ENCODE measurements around the gene MAGEC3. TPM values are rescaled to one million over a fixed set of nuclear protein-coding genes. Genes with fewer than 3 reads are reported as not detected.
"Not testable (repeated sequence)": the region's sequence is repeated elsewhere in the genome, so short reads cannot be mapped to it uniquely, and the experiment has no call there.

The MAGEC3 gene
- not detected for total RNA-seq

DNA sequence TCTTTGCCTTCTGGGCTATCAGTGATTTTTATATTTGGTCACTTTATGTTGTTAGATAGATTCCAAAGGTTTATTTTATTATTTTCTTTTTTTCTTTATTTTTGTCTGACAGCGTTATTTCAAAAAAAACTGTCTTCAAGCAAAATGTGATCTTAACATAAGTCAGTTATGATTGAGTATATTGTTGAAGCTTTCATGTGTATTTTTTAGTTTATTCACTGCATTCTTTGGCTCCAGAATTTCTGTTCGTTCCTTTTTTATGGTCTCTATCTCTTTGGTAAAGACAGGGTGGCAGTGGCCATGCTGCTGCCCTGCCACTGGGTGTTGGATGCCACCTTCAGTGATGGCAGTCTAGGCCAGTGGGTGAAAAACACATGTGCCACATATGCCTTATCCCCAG, at the start of gene MAGEC3:
Gene MAGEC3, plus strand, starts transcription at position 301 of the 400 bp plus-strand sequence. Its CDS starts 0 bp downstream, at position 301.
- CTCF ChIA-PET, result no interaction called here
- POLR2A ChIA-PET, result no interaction called here

DNA sequence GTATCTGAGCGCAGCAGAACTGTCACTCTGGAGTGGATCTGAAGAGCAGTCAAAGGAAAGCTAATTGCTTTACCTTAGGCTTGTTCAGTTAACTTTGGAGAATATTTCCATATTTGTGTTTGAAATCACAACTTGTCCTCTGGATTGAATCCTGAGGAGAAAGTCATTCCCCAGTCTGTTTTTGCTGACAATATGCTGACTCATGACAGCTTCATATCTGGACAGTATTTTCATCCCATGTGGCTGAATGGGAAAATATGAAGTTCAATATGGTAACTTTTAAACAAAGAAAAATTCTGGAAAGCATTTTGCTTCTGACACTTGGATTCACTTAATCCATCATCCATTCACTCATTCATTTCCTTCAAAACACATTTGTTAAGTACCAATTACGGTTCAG, 46.3 kb upstream of the MAGEC3 start:
- ChIA-PET CTCF (no interaction called here), POLR2A (no interaction called here)

DNA sequence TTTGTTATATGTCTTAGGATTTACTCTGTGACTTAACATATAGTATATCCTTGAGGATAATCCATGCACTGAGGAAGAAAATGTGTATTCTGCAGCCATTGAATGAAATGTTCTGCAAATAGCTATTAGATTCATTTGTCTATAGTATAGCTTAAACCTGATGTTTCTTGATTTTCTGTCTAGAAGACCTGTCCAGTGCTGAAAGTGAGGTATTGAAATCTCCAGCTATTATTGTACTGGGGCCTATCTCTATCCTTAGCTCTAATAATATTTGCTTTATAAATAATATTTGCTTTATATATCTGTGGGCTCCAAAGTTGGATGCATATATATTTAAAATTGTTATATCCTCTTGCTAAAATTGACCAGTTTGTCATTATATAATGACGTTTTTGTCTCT, 26.7 kb upstream of the MAGEC3 start:
- POLR2A ChIA-PET, result no interaction called here
- CTCF ChIA-PET, result no interaction called here

GRCh38 chrX:141814213-141814857, 23.8 kb upstream of the MAGEC3 start:
- ChIA-PET POLR2A (no interaction called here), CTCF (no interaction called here)

- ChIA-PET CTCF (no interaction called here), POLR2A (no interaction called here)
Observed at GRCh38 chrX:141815904-141816303, 22.2 kb upstream of the MAGEC3 start.

GRCh38 chrX:141832247-141832646, 5.9 kb upstream of the MAGEC3 start:
- CTCF ChIA-PET, result no interaction called here
- POLR2A ChIA-PET, result no interaction called here

DNA sequence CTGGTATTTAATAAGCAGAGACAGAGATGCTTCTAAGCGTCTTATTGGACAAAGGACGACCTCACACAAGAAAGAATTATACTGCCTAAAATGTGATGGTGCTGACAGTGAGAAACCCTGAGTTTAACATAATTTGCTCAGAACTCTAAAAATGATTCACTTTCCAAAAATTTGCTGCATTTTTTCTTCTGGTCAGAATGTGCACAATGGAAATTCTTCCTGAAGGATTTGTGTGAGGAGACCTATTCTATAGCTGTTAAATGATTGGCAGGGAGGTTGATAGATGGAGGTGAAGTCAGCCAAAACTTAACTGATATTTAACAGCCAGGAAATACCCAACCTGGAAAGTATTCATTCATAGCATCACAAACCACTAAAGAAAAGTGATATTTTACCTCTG, 1.7 kb downstream of the MAGEC3 start:
- POLR2A ChIA-PET, result no interaction called here
- CTCF ChIA-PET, result no interaction called here

GRCh38 chrX:141857479-141857878, 19.4 kb downstream of the MAGEC3 start:
- CTCF ChIA-PET, result no interaction called here
- POLR2A ChIA-PET, result no interaction called here

DNA sequence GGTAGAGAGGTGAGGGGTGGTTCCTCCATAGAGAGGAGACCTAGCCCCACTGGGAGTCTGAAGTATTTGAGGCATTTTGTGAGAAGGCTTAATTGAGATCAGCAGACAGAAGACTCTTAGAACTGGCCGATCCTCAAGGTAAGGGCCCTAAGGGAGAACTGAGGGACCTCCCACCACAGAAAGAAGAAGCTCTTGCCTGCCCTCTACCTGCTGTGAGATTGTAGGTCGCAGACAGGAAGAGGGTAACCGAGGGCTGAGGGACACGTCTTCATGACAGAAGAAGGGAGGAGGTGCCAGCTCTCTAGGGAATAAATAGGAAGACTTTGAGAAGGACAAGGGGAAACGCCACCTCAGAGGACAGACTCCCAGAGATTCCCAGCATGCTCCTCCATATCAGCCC, 41.5 kb downstream of the MAGEC3 start:
- ChIA-PET POLR2A (no interaction called here), CTCF (no interaction called here)

DNA sequence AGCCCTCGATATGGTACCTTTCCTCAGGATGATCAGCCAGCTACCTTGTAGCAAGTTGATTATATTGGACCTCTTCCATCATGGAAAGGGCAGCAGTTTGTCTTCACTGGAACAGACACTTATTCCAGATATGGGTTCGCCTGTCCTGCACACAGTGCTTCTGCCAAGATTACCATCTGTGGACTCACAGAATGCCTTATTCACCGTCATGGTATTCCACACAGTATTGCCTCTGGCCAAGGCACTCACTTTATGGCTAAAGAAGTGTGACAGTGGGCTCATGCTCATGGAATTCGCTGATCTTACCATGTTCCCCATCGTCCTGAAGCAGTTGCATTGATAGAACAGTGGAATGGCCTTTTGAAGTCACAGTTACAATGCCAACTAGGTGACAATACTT, 50.7 kb downstream of the MAGEC3 start:
- CTCF ChIA-PET, POLR2A ChIA-PET: not testable (repeated sequence)

DNA sequence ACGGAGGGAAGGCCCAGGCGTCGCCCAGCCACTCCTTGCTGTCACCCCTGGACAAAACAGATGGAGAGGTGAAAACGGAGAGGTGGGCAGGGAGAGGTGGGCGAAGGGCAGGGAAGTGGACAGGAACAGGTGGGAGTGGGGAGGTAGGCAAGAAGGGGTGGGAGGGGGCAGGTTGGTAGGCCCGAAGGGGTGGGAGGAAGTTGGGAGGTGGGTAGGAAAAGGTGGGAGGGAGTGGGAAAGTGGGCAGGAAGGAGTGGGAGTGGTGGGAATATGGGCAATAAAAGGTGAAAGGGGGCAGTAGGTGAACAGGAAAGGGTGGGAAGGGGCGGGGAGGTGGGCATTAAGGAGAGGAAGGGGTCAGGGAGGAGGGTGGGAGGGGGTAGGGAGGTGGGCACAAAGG, 56.6 kb downstream of the MAGEC3 start:
- ChIA-PET POLR2A (no interaction called here), CTCF (no interaction called here)

GRCh38 chrX:141897690-141898089, 59.6 kb downstream of the MAGEC3 start:
- ChIA-PET POLR2A (no interaction called here), CTCF (no interaction called here)

DNA sequence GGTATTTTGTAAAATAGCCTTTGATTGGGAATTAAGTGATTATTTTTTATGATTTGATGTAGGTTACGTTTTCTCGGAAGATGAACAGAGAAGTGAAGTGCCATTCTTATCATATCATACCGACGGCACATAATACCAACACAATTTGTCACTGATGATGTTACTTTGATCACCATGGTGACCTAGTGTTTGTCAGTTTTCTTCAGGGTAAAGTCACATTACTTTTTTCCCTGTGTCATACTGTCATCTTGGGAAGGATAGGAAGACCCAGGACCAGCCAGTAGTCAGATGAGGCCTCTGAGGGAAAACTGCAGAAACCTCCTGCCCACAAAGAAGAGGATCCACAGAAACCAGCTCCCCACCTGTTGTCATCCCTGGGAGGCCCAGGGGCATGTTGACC, 64.2 kb downstream of the MAGEC3 start:
- POLR2A ChIA-PET, result no interaction called here
- CTCF ChIA-PET, result no interaction called here

DNA sequence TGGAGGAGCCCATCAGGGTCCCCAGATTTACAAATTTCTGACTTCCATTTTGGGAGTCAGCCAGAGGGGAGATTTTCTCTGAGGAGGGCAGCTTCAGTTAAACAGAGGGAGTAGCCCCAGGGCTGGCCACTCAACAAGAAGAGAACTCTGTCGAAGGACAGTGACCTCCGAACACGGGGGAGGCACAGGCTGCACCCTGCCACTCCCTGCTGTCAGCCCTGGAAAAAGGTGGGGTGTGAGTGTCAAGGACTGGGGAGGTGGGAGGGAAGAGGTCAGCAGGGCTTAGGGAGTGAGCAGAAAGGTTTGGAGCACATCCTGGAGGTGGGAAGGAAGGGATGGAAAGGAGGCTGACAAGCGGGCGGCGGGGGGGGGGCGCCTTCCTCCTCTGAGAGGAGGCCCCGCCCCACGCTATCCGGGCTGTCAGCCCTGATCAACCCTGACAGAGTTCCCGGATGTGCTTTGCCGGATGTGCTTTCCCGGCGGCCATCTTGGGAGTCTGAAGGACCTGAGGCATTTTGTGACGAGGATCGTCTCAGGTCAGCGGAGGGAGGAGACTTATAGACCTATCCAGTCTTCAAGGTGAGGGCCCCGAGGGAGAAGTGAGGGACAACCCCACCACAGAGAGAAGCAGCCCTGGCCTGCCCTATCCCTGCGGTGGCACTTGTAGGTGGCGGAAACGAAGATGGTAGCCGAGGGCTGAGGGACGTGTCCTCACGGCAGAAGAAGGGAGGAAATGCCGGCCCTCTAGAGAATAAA, 65.5 kb downstream of the MAGEC3 start, which contains the start of gene MAGEC1:
Gene MAGEC1, plus strand, starts transcription at position 495 of the 756 bp plus-strand sequence. CDS start 1,179 bp downstream, outside the sequence.
- CTCF ChIA-PET, result no interaction called here
- POLR2A ChIA-PET, result no interaction called here

- POLR2A ChIA-PET, result no interaction called here
- CTCF ChIA-PET, result no interaction called here
Observed at GRCh38 chrX:141904262-141904661, 66.1 kb downstream of the MAGEC3 start.

- POLR2A ChIA-PET, result no interaction called here
- CTCF ChIA-PET, result no interaction called here
Observed at GRCh38 chrX:141917801-141918200, 79.7 kb downstream of the MAGEC3 start.

GRCh38 chrX:141924293-141924692, 86.2 kb downstream of the MAGEC3 start:
- CTCF ChIA-PET, result no interaction called here
- POLR2A ChIA-PET, result no interaction called here

- ChIA-PET CTCF (no interaction called here), POLR2A (no interaction called here)
Observed at GRCh38 chrX:141928432-141928831, 90.3 kb downstream of the MAGEC3 start.

- CTCF ChIA-PET, result no interaction called here
- POLR2A ChIA-PET, result no interaction called here
Observed at GRCh38 chrX:141934059-141934641, 96.0 kb downstream of the MAGEC3 start.

DNA sequence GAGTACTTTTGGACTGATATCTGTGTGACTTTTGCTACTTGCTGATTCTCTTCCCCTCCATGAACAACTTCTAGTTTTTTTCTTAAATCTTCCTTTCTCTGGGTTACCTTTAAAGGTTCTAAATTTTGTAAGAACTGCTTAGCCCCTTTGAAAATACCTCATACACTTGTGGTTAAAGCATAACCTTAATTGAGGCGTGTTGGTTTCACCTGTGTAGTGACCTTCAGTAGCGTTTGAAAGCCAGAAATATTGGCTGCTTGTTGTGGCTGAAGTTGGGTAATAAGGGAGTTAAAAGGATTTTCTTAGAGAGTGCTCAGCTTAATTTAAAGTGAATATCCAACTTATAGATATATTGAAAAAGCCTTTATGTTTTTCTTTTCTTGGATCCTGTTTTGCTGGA, 97.5 kb downstream of the MAGEC3 start:
- ChIA-PET CTCF (no interaction called here), POLR2A (no interaction called here)

DNA sequence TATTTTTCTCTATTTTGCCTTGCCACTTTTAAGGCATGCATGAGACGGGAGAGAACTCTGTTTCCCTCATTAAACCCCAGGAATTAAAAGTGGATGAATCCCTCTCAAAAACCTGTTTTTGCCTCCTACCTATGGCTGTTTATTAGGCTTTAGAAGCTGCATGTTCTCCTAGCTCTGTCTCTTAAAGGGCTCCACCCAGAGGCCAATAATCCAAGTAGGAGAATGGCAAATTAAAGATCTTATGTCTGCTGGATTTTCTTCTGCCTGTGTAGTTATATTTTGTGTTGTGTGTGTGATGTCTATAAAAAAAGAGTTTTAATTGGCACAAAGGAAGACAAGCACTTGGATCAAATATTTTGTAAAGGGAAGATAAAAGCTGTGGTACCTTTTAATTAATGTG, 98.0 kb downstream of the MAGEC3 start:
- ChIA-PET POLR2A (no interaction called here), CTCF (no interaction called here)

- ChIA-PET POLR2A (no interaction called here), CTCF (no interaction called here)
Observed at GRCh38 chrX:141941234-141941633, 103.1 kb downstream of the MAGEC3 start.

Measured in activated CD8-positive, alpha-beta memory T cell treated with anti-CD3 and anti-CD28 coated beads for 36 hours (primary cell).